Adipocyte (in vitro differentiated cells): ENCODE results near the gene APEX2.

Source experiments
- DNase-seq: peaks from one replicate; pipeline ENCODE4 v3.0.0-alpha.2; 2015; ENCODE audit warnings: low read depth
- H3K27me3 ChIP-seq: replicated peaks from 2 replicates; pipeline ENCODE4 v1.7.0; 2013; ENCODE audit warnings: mild to moderate bottlenecking, low read length, moderate library complexity; ENCODE audit not compliant: control insufficient read depth, insufficient read depth
- H3K36me3 ChIP-seq: 2 replicates; pipeline ENCODE4 v1.7.0; 2013; ENCODE audit warnings: low read length, mild to moderate bottlenecking, moderate library complexity; ENCODE audit not compliant: control insufficient read depth, insufficient read depth, severe bottlenecking
- H3K4me1 ChIP-seq: 2 replicates; pipeline ENCODE4 v1.7.0; 2013; ENCODE audit warnings: mild to moderate bottlenecking, low read length, moderate library complexity; ENCODE audit not compliant: control insufficient read depth, insufficient read depth
- H3K4me3 ChIP-seq: 2 replicates; pipeline ENCODE4 v1.7.0; 2013; ENCODE audit warnings: mild to moderate bottlenecking, low read length, moderate library complexity
- H3K9ac ChIP-seq: 2 replicates; pipeline ENCODE4 v1.7.0; 2013; ENCODE audit warnings: mild to moderate bottlenecking, low read length, moderate library complexity
- H3K9me3 ChIP-seq: 2 replicates; pipeline ENCODE4 v1.7.0; 2013; ENCODE audit warnings: mild to moderate bottlenecking, low read length, moderate library complexity; ENCODE audit not compliant: control insufficient read depth

Gene APEX2

DNA sequence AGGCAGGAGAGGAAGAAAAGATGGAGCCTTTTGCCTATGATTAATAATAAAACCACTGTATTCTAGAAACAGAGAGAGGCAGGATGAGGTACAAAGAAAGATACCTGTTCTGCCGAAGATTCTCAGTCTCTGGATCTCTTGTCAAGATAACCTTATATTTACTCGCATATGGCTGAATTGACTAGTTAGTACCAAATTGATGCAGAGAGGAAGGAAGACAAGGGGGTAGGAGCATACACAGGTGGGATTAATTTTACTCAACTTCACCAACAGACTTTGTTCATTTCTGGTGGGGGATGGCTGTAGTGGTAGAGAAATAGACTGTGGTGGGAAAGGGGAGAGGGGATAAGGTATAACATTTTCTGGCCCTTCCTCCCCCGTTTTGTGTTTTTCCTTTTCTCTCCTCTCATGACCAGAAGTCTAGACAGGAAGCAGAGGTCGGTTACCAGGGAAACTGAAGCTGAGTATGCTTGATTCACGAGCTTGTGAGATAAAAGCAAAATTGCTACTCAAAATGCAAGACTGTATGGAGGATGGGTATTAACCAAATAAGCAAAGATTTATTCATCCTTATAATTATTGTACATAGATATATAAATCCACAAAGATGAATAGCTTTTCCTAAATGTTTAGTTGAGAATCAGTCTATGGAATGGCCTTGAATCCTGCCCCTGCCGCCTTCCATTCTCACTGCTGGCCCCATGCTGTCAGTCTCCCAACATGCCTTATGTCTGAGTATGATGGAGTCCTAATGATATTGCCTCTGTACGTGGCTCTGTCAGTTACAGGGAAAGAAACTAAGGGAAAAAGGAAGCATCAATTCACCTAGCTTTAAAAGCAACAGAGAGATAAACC is 56.9 kb downstream of the APEX2 start:
- no peak overlapping the region for H3K4me3 ChIP-seq

DNA sequence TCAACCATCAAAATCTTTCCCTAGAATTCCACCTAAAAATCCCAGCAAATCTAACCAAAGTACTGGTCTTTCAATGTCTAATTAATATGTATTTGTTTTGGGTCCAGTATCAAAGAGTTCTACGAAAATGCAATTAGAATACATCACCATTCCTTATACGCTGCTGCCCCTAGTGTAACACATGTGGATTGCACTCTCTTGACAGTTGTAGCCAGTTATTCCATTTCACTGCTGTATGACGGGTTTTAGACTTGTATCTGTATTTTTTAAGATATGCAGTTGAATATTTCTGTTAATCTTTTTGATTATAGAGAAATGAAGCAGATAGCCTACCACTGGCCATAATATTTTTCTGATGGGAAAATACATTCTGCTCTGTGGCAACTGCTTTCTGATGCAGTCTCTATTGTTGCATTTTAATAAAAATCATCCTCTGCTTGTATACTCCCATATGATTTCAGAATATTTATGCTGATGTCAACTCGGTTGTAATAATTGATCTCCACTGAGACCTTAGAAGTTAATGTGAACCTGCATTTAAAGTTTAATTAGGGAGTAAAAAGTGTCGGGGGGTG is 57.6 kb downstream of the APEX2 start:
- Histone ChIP-seq H3K27me3 (peaks cover 20% of the 10 kb centered on the region), H3K4me3 (no peak overlapping the region), H3K36me3 (no peaks in the 10 kb centered on the region), H3K9me3 (peaks cover 8% of the 10 kb centered on the region), H3K9ac (no peak overlapping the region), H3K4me1 (no peaks in the 10 kb centered on the region)
- DNase-seq: peak; percentile 59

More for the DNA sequence above, 56.9 kb downstream of the APEX2 start:
- H3K4me1 ChIP-seq: no peaks in the 10 kb centered on the region
- no peak overlapping the region for H3K9ac ChIP-seq
- H3K9me3 ChIP-seq: peaks cover 7% of the 10 kb centered on the region
- no peak for DNase-seq
- peaks cover 20% of the 10 kb centered on the region for H3K27me3 ChIP-seq
- H3K36me3 ChIP-seq: no peaks in the 10 kb centered on the region
